ENCODE measurements around the gene IGFBP2.

DNA sequence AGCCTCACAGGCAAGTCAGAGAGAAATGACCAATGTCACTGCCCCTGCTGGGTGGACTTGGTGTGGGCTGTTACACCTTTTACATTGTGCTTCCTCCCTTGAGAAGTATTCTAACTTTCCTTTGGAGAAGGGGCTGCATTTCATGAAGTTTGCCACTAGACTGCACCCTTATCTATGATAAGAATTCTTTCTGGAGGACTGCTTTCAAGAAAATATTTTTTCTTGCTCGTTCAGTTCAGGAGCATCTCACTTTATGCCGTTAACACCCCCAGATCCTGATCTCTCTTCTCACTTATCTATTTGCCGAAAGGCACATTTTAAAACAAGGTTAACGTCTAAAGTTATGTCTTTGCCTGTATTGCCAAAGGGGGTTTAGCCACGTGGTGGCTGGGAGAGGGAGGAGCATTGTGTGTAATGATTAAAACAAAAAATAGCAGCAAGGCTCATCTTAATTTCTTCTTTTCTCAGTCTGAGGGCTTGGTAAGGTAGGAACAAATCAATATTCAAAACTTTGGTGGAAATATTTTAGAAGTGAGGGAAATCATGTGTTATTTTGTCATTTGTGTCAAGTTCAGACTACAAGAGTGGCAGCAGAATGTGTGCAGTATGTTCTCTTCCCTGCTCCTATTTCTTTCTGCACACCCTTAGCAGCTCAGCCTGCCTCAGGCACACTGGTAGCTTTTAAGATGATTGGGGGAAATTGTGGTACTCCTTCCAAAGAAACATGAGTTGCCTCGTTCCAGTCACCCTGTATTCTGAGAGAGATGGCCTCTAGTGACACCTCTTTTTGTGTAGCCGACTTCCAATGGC lies 63.7 kb downstream of the IGFBP2 start:
- TF ChIP-seq CTCF (IDR thresholded peaks at IDR 0.05) (peak in 5 of 7 experiments; percentile 32 to 58 (median 51)), POLR2AphosphoS5 (IDR thresholded peaks at IDR 0.05) (no peak)

Data from stomach (tissue), 4 donors.